Endothelial cell of umbilical vein (primary cell): Measurements from ENCODE around the gene ALB. TPM values are rescaled to one million over a fixed set of nuclear protein-coding genes. Genes with fewer than 3 reads are reported as not detected.

Experiments
- BruUV-seq: library from RNA; stranded (reverse); fragments of 400-500 nt; replicated peaks from 2 replicates; lab custom pipeline; 2021; lab: Mats Ljungman, UMichigan
- CTCF ChIA-PET: fragments of 300-600, 350-600 bp; sonication (Branson Sonifier 250); formaldehyde crosslinking; loops from one replicate; lab custom pipeline; 2021; ENCODE audit warnings: antibody characterized with exemption, inconsistent platforms; lab: Charles Lee
- POLR2A ChIA-PET: fragments of 300-600, 350-600 bp; sonication (Branson Sonifier 250); formaldehyde crosslinking; loops from one replicate; lab custom pipeline; 2021; ENCODE audit warnings: antibody characterized with exemption, inconsistent platforms; lab: Charles Lee
- DNase-seq: peaks from one replicate; pipeline ENCODE4 v3.0.0-alpha.2; 2011; ENCODE audit warnings: low read depth, low spot score
- FAIRE-seq: peaks from 2 replicates; lab custom pipeline; 2011; peaks lifted over from hg19 to GRCh38; lab: Jason Lieb, UNC
- H2AFZ ChIP-seq: 2 replicates; pipeline ENCODE4 v1.6.0; 2012; ENCODE audit warnings: low read depth, low read length, control low read depth, inconsistent platforms
- H3K27ac ChIP-seq: 2 replicates; pipeline ENCODE4 v1.5.1; 2011; ENCODE audit warnings: low read depth, mild to moderate bottlenecking, control low read depth, low read length, moderate library complexity; ENCODE audit not compliant: insufficient read depth
- H3K27me3 ChIP-seq, 2 experiments: 2 replicates each; pipeline versions ENCODE4 v1.6.0 to v1.6.1; 2011; ENCODE audit warnings: low read length in 2 of 2, mixed read lengths in 1 of 2; ENCODE audit not compliant: control insufficient read depth in 2 of 2, insufficient read depth in 2 of 2
- H3K36me3 ChIP-seq, 2 experiments: 2 replicates in 1 of 2; 3 replicates in 1 of 2; pipeline ENCODE4 v1.5.1; 2011; ENCODE audit warnings: low read length in 2 of 2, mild to moderate bottlenecking in 1 of 2, moderate library complexity in 1 of 2; ENCODE audit not compliant: control insufficient read depth in 2 of 2, insufficient read depth in 2 of 2; ENCODE audit errors: extremely low read depth in 1 of 2
- H3K4me1 ChIP-seq: 3 replicates; pipeline ENCODE4 v1.5.1; 2011; ENCODE audit warnings: mild to moderate bottlenecking, low read length; ENCODE audit not compliant: control insufficient read depth, insufficient read depth; ENCODE audit errors: extremely low read depth
- H3K4me2 ChIP-seq: 2 replicates; pipeline ENCODE4 v1.6.1; 2011; ENCODE audit warnings: low read length, control low read depth, mixed read lengths; ENCODE audit not compliant: insufficient read depth
- H3K4me3 ChIP-seq, 3 experiments: fragments of 200-600 bp in 1 of 3; sonication (generic), shearing (Covaris generic) in 1 of 3; replicated peaks in 1 of 3; 2 replicates each; pipeline ENCODE4 v1.5.1; 2011 to 2016; ENCODE audit warnings: control low read depth in 3 of 3, low read length in 3 of 3, mild to moderate bottlenecking in 2 of 3, inconsistent platforms in 1 of 3, low read depth in 1 of 3, moderate library complexity in 1 of 3; ENCODE audit not compliant: insufficient read depth in 1 of 3
- H3K79me2 ChIP-seq: 2 replicates; pipeline ENCODE4 v1.6.0; 2012; ENCODE audit warnings: low read length, inconsistent platforms; ENCODE audit not compliant: control insufficient read depth, insufficient read depth
- H3K9ac ChIP-seq: replicated peaks from 2 replicates; pipeline ENCODE3; 2011; ENCODE audit warnings: low read length, control low read depth; ENCODE audit not compliant: insufficient read depth; ENCODE audit errors: extremely low read depth
- H3K9me1 ChIP-seq: replicated peaks from 3 replicates; pipeline ENCODE4 v1.6.0; 2011; ENCODE audit warnings: mild to moderate bottlenecking, low read length; ENCODE audit not compliant: control insufficient read depth, insufficient read depth; ENCODE audit errors: extremely low read depth
- H3K9me3 ChIP-seq: replicated peaks from 2 replicates; pipeline ENCODE4 v1.5.1; 2012; ENCODE audit warnings: low read length, inconsistent platforms; ENCODE audit not compliant: control insufficient read depth, insufficient read depth
- H4K20me1 ChIP-seq: replicated peaks from 2 replicates; pipeline ENCODE3; 2011; ENCODE audit warnings: mild to moderate bottlenecking, low read length; ENCODE audit not compliant: control insufficient read depth, insufficient read depth; ENCODE audit errors: extremely low read depth
- CTCF ChIP-seq, 2 donors: IDR thresholded peaks; 1 replicate in 1 of 2; 2 replicates in 1 of 2; pipeline ENCODE4 v1.5.1; 2011; ENCODE audit warnings: low read length in 2 of 2, mild to moderate bottlenecking in 2 of 2, moderate library complexity in 2 of 2, control low read depth in 1 of 2, inconsistent platforms in 1 of 2, low read depth in 1 of 2; ENCODE audit not compliant: insufficient read depth in 1 of 2; ENCODE audit errors: extremely low read depth in 1 of 2
- EZH2 ChIP-seq: IDR thresholded peaks from 2 replicates; pipeline ENCODE4 v1.6.1; 2012; ENCODE audit warnings: borderline replicate concordance, low read depth, mild to moderate bottlenecking, moderate library complexity, low read length, inconsistent platforms; ENCODE audit not compliant: severe bottlenecking
- FOS ChIP-seq: IDR thresholded peaks from 2 replicates; pipeline ENCODE4 v1.6.1; 2011; ENCODE audit warnings: mild to moderate bottlenecking, low read length, moderate library complexity, borderline replicate concordance; ENCODE audit not compliant: insufficient read depth
- GATA2 ChIP-seq: IDR thresholded peaks from 2 replicates; pipeline ENCODE4 v1.7.0; 2011; ENCODE audit warnings: low read depth, mild to moderate bottlenecking, moderate library complexity, mixed read lengths, low read length; ENCODE audit not compliant: insufficient read length, insufficient read depth
- JUN ChIP-seq: IDR thresholded peaks from 2 replicates; pipeline ENCODE4 v1.6.1; 2011; ENCODE audit warnings: borderline replicate concordance, low read depth; ENCODE audit not compliant: insufficient read length, insufficient read depth
- MAX ChIP-seq: IDR thresholded peaks from 2 replicates; pipeline ENCODE4 v1.6.1; 2011; ENCODE audit not compliant: insufficient read depth, insufficient read length
- MYC ChIP-seq: IDR thresholded peaks from one replicate; pipeline ENCODE4 v1.6.1; 2011; ENCODE audit warnings: mild to moderate bottlenecking, low read depth, low read length
- POLR2A ChIP-seq: IDR thresholded peaks from 2 replicates; pipeline ENCODE4 v1.6.1; 2012; ENCODE audit warnings: low read depth, mild to moderate bottlenecking, control low read depth, low read length
- POLR2AphosphoS5 ChIP-seq: IDR thresholded peaks from 2 replicates; pipeline ENCODE4 v1.6.1; 2012; ENCODE audit warnings: low read depth, mild to moderate bottlenecking, control low read depth, low read length, moderate library complexity; ENCODE audit not compliant: insufficient read depth
- dilution Hi-C: fragments of 300-500 bp; cut with MboI; formaldehyde crosslinking; loops from one replicate; pipeline ENCODE4 v1.15.0; 2019; ENCODE audit warnings: low sequenced_read_pairs; ENCODE audit not compliant: extremely low pct_ligation_motif_present
- intact Hi-C: fragments of 100-400 bp; cut with micrococcal nuclease; formaldehyde crosslinking; loops from one replicate; pipeline ENCODE4 v1.10.0; 2022
- polyA plus RNA-seq, 4 experiments: library from polyadenylated mRNA; depleted of rRNA in 3 of 4; stranded (reverse) in 3 of 4; unstranded in 1 of 4; fragments of >200 nt; gene quantifications; 2 replicates each; pipeline versions ENCODE4 v1.2.1 to v1.2.3, GENCODE V29; 2011 to 2012; ENCODE audit warnings: missing spikeins in 1 of 4
- total RNA-seq: library from RNA; stranded (reverse); gene quantifications from 2 replicates; pipeline ENCODE4 v1.2.3, GENCODE V29; 2021

Gene ALB
- total and polyA plus RNA-seq, 2 donors (not counting 3 experiments of a cell fraction or from before 2014, with no cell fraction given) = not detected

GRCh38 chr4:73405138-73405537, 1.1 kb downstream of the ALB start:
- H3K9me3 ChIP-seq = no peaks in the 10 kb centered on the region
- intact Hi-C loops (no loop called here), dilution Hi-C loops (no loop called here)
- no peaks in the 10 kb centered on the region for H4K20me1 ChIP-seq
- no peak overlapping the region for H3K4me2 ChIP-seq
- H3K27me3 ChIP-seq = peaks cover 0 to 4% of the 10 kb centered on the region in 2 experiments
- DNase-seq = no peak
- no TSS peak for BruUV-seq
- FAIRE-seq = no peak
- no peaks in the 10 kb centered on the region for H3K36me3 ChIP-seq
- TF ChIP-seq POLR2AphosphoS5 (no peak), GATA2 (no peak), MAX (no peak), MYC (no peak), CTCF (IDR thresholded peaks at IDR 0.05; ENCODE audit: extremely low read depth in 1 of 2, insufficient read depth in 1 of 2, low read depth in 1 of 2, low read length in 2 of 2) (no peak), POLR2A (no peak), FOS (no peak), EZH2 (no peak), JUN (no peak)
- CTCF ChIA-PET = no interaction called here
- H3K4me1 ChIP-seq = no peaks in the 10 kb centered on the region
- H3K27ac ChIP-seq = no peak overlapping the region
- no peaks in the 10 kb centered on the region for H3K79me2 ChIP-seq
- H3K9me1 ChIP-seq = no peaks in the 10 kb centered on the region
- H3K9ac ChIP-seq = no peak overlapping the region
- no peak overlapping the region for H2AFZ ChIP-seq
- POLR2A ChIA-PET = no interaction called here
- no peak overlapping the region for H3K4me3 ChIP-seq
